PC-3 (cell line): ENCODE results near the gene NRCAM. TPM values are rescaled to one million over a fixed set of nuclear protein-coding genes. Genes with fewer than 3 reads are reported as not detected.

Experiments
- ATAC-seq: fragments of 200-7000 bp; cut with Tn5 transposase; 2 replicates; pipeline ENCODE4 v1.9.1; 2020; ENCODE audit warnings: mild to moderate bottlenecking, moderate library complexity
- BruUV-seq: library from RNA; stranded (reverse); fragments of 400-500 nt; replicated peaks from 2 replicates; lab custom pipeline; 2021; lab: Mats Ljungman, UMichigan
- CTCF ChIA-PET: fragments of 300-600 bp; sonication (Branson Sonifier 250); formaldehyde crosslinking; loops from one replicate; lab custom pipeline; 2022; ENCODE audit warnings: antibody characterized with exemption; lab: Charles Lee
- POLR2A ChIA-PET: fragments of 300-600 bp; sonication (Branson Sonifier 250); formaldehyde crosslinking; loops from one replicate; lab custom pipeline; 2022; ENCODE audit warnings: antibody characterized with exemption; ENCODE audit not compliant: unreplicated experiment; lab: Charles Lee
- DNase-seq: peaks from one replicate; pipeline ENCODE4 v3.0.0-alpha.2; 2015
- H2AFZ ChIP-seq: fragments of 300-600 bp; sonication (generic); 2 replicates; pipeline ENCODE4 v1.6.0; 2016; ENCODE audit warnings: antibody characterized with exemption, low read length
- H3F3A ChIP-seq: fragments of 300-600 bp; sonication (generic); one replicate; pipeline ENCODE4 v1.6.0; 2017; ENCODE audit warnings: antibody characterized with exemption, low read length, control low read depth, mild to moderate bottlenecking; ENCODE audit not compliant: unreplicated experiment
- H3K27ac ChIP-seq: fragments of 300-600 bp; sonication (generic); 2 replicates; pipeline ENCODE4 v1.5.1; 2016; ENCODE audit warnings: mild to moderate bottlenecking, low read length
- H3K27me3 ChIP-seq: fragments of 300-600 bp; sonication (generic); 2 replicates; pipeline ENCODE4 v1.6.1; 2016; ENCODE audit warnings: low read length, mixed read lengths
- H3K36me3 ChIP-seq: fragments of 300-600 bp; sonication (generic); 2 replicates; pipeline ENCODE4 v1.6.1; 2016; ENCODE audit warnings: low read depth, mixed run types, low read length, mixed read lengths
- H3K4me1 ChIP-seq: fragments of 300-600 bp; sonication (generic); 2 replicates; pipeline ENCODE4 v1.5.1; 2016; ENCODE audit warnings: low read length; ENCODE audit not compliant: insufficient read depth
- H3K4me2 ChIP-seq: fragments of 300-600 bp; sonication (generic); 2 replicates; pipeline ENCODE4 v1.6.0; 2016; ENCODE audit warnings: low read length
- H3K4me3 ChIP-seq: fragments of 300-600 bp; sonication (generic); 2 replicates; pipeline ENCODE4 v1.5.1; 2016; ENCODE audit warnings: mild to moderate bottlenecking, low read length, mixed read lengths
- H3K79me2 ChIP-seq: fragments of 300-600 bp; sonication (generic); 2 replicates; pipeline ENCODE4 v1.6.1; 2017; ENCODE audit warnings: low read length, mixed read lengths
- H3K9ac ChIP-seq: fragments of 300-600 bp; sonication (generic); 2 replicates; pipeline ENCODE4 v1.6.0; 2016; ENCODE audit warnings: mild to moderate bottlenecking, low read length
- H3K9me2 ChIP-seq: fragments of 300-600 bp; sonication (generic); replicated peaks from 2 replicates; pipeline ENCODE4 v1.6.1; 2016; ENCODE audit warnings: mixed run types, low read length, mixed read lengths
- H3K9me3 ChIP-seq: fragments of 300-600 bp; sonication (generic); 2 replicates; pipeline ENCODE4 v1.6.1; 2016; ENCODE audit warnings: low read length, mixed read lengths
- H4K20me1 ChIP-seq: fragments of 300-600 bp; sonication (generic); 2 replicates; pipeline ENCODE4 v1.6.1; 2016; ENCODE audit warnings: low read length, mixed read lengths
- EZH2 ChIP-seq: fragments of 300-600 bp; sonication (generic); IDR thresholded peaks from one replicate; pipeline ENCODE4 v1.6.1; 2017; ENCODE audit warnings: antibody characterized with exemption, mild to moderate bottlenecking, low read length; ENCODE audit not compliant: unreplicated experiment
- EZH2phosphoT487 ChIP-seq: fragments of 300-600 bp; sonication (generic); IDR thresholded peaks from 2 replicates; pipeline ENCODE4 v1.6.1; 2018; ENCODE audit warnings: mild to moderate bottlenecking, antibody characterized with exemption, low read length, borderline replicate concordance
- intact Hi-C: fragments of 100-400 bp; cut with micrococcal nuclease; formaldehyde crosslinking; loops from 2 replicates; pipeline ENCODE4 v1.9.0; 2023
- total RNA-seq: library from RNA; depleted of rRNA; stranded (reverse); fragments of >200 nt; gene quantifications from 2 replicates; pipeline ENCODE4 v1.2.3, GENCODE V29; 2014
- TF ChIP-seq, protein P1 (sequence below): fragments of 300-600 bp; sonication (generic); conservative IDR thresholded peaks from 2 replicates; pipeline ENCODE4 v1.5.1; 2017; ENCODE audit warnings: antibody characterized with exemption, low read depth, mild to moderate bottlenecking, low read length

The NRCAM gene
- total RNA-seq, 1 experiment from 2014 or later, result not detected

- ATAC-seq (no peak), DNase-seq (no peak)
- TF ChIP-seq, protein P1, sequence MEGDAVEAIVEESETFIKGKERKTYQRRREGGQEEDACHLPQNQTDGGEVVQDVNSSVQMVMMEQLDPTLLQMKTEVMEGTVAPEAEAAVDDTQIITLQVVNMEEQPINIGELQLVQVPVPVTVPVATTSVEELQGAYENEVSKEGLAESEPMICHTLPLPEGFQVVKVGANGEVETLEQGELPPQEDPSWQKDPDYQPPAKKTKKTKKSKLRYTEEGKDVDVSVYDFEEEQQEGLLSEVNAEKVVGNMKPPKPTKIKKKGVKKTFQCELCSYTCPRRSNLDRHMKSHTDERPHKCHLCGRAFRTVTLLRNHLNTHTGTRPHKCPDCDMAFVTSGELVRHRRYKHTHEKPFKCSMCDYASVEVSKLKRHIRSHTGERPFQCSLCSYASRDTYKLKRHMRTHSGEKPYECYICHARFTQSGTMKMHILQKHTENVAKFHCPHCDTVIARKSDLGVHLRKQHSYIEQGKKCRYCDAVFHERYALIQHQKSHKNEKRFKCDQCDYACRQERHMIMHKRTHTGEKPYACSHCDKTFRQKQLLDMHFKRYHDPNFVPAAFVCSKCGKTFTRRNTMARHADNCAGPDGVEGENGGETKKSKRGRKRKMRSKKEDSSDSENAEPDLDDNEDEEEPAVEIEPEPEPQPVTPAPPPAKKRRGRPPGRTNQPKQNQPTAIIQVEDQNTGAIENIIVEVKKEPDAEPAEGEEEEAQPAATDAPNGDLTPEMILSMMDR, result no peak
- TF ChIP-seq EZH2phosphoT487 (no peak), EZH2 (no peak)
- Histone ChIP-seq H3K27me3 (peaks cover 37% of the 10 kb centered on the region), H3K27ac (no peak overlapping the region), H3K36me3 (no peaks in the 10 kb centered on the region), H3F3A (no peaks in the 10 kb centered on the region), H4K20me1 (no peaks in the 10 kb centered on the region), H3K9ac (no peak overlapping the region), H3K79me2 (no peaks in the 10 kb centered on the region), H3K9me2 (no peaks in the 10 kb centered on the region), H3K9me3 (no peaks in the 10 kb centered on the region), H3K4me1 (no peaks in the 10 kb centered on the region), H3K4me2 (no peak overlapping the region), H3K4me3 (no peak overlapping the region), H2AFZ (no peak overlapping the region)
- ChIA-PET CTCF (no interaction called here), POLR2A (no interaction called here)
- BruUV-seq, result no TSS peak
- intact Hi-C loops, result no loop called here
These were observed 290.5 kb downstream of the NRCAM start for GRCh38 chr7:108165723-108166122.

GRCh38 chr7:108164946-108165345, 291.3 kb downstream of the NRCAM start:
- H3K4me3 ChIP-seq, result no peak overlapping the region
- H3F3A ChIP-seq, result no peaks in the 10 kb centered on the region
- H4K20me1 ChIP-seq, result no peaks in the 10 kb centered on the region
- POLR2A ChIA-PET, result no interaction called here
- intact Hi-C loops, result no loop called here
- H3K9me2 ChIP-seq, result no peaks in the 10 kb centered on the region
- H3K36me3 ChIP-seq, result no peaks in the 10 kb centered on the region
- no peak overlapping the region for H3K27ac ChIP-seq
- H3K9ac ChIP-seq, result no peak overlapping the region
- no peak overlapping the region for H3K4me2 ChIP-seq
- H3K9me3 ChIP-seq, result no peaks in the 10 kb centered on the region
- no peak overlapping the region for H2AFZ ChIP-seq
- CTCF ChIA-PET, result no interaction called here
- H3K79me2 ChIP-seq, result no peaks in the 10 kb centered on the region
- DNase-seq, result no peak
- no peaks in the 10 kb centered on the region for H3K4me1 ChIP-seq
- peaks cover 41% of the 10 kb centered on the region for H3K27me3 ChIP-seq
- no peak for ATAC-seq
- TF ChIP-seq, protein P1, result no peak
- TF ChIP-seq EZH2 (no peak), EZH2phosphoT487 (no peak)
- BruUV-seq, result no TSS peak

- H3K9ac ChIP-seq, result no peak overlapping the region
- no peaks in the 10 kb centered on the region for H3K79me2 ChIP-seq
- DNase-seq, result no peak
- intact Hi-C loops, result no loop called here
- no peak overlapping the region for H3K4me3 ChIP-seq
- no peak overlapping the region for H3K4me2 ChIP-seq
- CTCF ChIA-PET, result no interaction called here
- BruUV-seq, result no TSS peak
- no peaks in the 10 kb centered on the region for H3K4me1 ChIP-seq
- TF ChIP-seq EZH2phosphoT487 (no peak), EZH2 (no peak)
- TF ChIP-seq, protein P1, result no peak
- H3K27me3 ChIP-seq, result peaks cover 47% of the 10 kb centered on the region
- H3K9me2 ChIP-seq, result no peaks in the 10 kb centered on the region
- POLR2A ChIA-PET, result no interaction called here
- H4K20me1 ChIP-seq, result no peaks in the 10 kb centered on the region
- H2AFZ ChIP-seq, result no peak overlapping the region
- H3F3A ChIP-seq, result no peaks in the 10 kb centered on the region
- no peaks in the 10 kb centered on the region for H3K36me3 ChIP-seq
- H3K27ac ChIP-seq, result no peak overlapping the region
- ATAC-seq, result no peak
- no peaks in the 10 kb centered on the region for H3K9me3 ChIP-seq
These were observed 291.9 kb downstream of the NRCAM start for GRCh38 chr7:108164342-108164741.
